GM19238 (cell line): ENCODE data around the gene TENM4.

Experiments used
- DNase-seq: peaks from one replicate; pipeline ENCODE4 v3.0.0; 2011; ENCODE audit warnings: low spot score; ENCODE audit not compliant: insufficient read length

The TENM4 gene

DNA sequence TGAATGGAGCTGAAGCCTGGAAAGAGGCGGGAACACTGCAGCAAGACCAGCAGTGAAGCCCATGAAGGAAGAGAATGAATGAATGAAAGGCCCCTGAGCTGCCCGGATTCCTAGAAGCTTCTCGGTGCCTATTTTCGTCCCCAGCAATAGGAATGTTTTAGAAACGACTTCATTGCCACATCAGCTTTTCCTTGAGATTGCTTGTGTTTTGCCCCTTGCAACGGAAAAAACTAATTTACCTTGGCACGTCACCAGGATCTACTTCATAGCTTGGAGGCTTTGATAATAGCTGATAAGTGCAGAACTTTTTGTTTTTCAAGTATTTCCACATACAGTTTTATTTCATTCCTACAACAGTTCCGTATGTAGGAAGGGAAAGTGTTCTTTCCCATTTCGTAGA lies 617.2 kb downstream of the TENM4 start:
- no peak for DNase-seq

DNA sequence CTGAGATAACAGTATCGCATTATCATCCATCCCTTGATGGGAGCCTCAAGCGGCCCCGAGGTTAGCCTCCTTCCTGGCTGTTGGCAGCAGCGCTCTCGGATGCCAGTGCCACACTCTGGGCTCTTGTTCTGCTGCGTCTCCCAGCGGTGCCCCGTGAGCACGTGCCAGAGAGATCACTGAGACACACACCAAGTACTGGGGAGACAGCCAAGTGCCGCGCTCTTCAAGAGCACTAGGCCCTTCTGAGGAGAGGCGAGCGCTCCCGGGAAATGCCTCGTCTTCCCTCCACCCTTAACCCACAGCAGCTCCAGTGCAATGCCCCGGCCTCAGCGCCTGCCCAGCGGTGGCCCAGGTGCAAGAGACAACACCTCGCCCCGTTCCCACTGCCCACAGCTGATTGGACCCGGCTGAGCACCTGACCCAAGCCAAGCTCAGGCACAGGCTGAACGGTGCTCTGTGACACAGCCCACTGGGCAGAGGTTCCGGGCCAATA lies 617.9 kb downstream of the TENM4 start:
- no peak for DNase-seq

DNA sequence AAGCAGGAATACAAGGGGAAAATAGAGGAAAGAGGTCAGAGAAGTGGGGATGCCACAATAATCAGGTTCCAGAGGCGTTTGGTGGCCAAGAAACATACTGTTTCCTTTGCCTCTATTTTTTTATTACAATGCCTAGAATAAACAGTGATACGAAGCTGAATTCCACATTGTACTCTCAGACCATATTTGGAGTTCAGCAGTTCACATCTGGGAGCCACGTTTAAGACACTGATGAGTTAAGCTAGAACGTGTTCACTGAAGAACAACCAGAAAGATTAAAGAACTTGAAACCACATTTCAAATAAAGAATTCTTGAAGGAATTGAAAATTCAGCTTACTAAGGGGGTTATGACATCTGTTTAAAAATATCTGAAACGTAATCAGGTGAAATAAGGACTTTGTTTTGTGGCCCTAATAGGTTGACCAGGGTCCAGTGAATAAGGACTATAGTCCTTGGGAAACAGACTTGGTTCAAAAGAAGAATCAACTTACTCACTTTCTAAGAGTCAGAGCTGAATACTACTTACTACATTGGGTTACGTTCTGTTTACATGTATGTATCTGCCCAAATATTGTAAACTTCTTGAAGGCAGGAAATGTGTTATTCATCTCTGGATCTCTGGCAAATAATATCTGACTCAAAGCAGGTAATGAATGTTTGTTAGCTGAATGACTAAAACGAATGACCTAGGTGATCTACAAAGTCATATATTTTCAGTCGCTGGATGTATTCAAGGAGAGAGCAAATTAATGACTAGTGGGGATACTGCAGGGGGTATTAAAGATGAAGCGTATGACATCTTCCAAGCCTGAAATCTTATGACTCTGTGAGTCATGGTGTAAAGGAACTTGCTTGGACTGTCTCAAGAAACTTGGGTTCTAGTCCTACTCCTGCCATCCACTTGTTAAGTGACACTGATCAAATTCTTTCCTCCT lies 619.2 kb downstream of the TENM4 start:
- DNase-seq: no peak

DNA sequence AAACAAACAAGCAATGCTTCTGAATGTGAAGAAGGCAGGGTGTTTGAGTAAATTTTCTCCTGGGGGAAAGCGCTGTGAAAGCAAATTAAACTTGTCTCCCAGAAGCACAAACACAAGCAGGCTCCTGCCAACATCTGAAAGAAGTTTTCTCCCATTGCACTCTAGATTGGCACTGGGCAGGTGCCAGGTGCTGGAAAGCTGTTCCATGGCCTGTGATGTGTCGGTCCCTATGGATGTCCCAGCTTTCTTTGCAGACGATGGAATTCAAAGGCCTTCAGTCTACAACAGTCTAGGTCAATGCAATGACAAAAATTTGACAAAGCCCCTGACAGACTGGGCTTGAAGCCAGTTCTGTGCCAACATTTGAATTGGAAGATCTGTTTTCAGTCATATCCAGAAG lies 620.1 kb downstream of the TENM4 start:
- DNase-seq: no peak

DNA sequence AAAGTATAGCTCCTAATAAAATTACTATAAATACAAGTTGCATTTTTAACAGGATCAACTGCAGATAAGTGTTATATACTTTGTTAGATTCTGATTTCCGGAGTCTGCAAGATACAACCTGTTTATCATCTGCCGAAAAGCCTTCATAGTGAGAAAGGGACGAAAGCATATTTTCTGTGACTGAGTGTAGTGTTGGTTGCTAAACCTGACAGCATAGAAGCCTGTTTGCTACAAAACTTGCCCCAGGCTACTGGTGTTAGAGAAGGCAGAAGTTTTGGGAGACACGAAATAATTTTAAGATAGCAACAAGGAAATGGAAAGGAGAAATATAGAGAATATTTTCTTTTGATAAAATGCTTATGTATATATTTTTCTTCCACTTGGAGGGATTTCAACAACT lies 622.6 kb downstream of the TENM4 start:
- DNase-seq: no peak

DNA sequence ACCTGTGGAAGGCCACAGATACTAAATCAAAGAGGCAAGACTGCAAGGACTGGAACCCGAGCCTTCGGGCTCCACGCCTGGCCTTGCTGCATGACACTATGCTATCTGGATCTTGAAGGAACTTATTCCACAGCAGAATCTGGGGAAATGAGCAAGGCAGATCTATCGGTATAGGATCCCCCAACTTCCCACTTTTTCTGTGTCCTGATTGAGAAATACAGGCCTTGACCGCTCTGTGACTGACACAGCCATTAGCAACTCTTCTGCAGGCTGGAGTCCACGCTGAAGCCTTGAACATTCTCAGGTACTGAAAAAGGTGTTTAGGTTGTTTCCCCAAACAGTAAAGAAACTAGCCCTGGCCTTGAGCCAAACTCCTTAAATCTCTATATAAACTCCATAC lies 625.0 kb downstream of the TENM4 start:
- no peak for DNase-seq

DNA sequence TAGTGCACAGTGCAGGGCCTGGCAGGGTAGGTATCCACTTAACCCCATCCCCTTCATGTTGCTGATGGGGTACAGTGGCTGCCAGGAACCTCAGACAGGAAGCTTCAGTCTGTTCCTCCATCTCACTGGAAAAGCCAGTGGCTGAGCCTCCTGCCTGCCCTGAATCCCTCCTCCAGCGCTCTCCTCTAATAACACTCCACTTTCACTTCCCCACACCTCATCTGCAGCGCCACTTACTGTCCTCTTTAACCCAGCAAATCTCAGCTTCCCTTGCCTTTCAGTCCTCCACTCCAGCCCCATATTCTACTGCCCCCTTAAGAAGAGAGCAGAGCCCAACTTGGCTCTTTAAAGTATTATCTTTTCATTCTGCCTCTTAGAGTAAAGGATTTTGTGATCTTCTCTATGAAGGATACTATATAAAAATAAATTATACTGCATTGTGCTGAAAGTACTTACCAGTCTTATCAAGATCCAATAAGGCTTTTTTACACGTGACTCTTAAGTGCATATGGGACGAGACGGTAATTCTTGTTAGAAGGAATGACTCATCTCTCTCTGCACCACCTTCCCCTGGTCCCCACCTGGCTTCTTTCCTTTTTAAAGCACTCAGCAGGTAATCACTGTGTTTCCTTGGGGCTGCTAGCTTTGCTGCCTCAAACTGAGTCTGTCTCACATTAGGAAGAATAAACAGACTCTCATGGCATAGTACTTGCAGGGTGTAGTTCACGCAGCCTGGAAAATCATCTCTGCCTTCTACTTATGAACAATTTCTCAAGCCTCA lies 628.1 kb downstream of the TENM4 start:
- no peak for DNase-seq

DNA sequence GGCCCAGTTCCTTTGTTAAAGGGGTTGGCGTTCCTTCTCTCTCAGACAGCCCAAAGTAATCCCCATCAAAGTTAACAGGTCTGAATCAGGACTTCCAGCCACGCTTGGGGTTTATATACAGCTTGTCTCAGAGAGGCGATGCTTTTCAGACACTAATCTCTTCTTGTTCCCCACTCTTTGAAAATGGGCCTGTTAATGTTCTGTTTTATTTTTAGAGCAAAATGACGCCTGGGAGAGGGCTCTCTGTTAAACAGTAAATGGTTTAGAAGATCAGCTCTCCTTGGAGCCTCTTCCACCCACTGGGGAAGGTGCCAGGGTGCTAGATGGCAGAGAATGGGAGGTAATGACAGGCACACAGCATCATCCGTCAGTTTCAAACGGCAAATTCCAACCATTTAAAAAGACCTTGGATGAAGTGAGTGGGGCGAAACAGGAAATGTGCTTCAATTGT lies 630.2 kb downstream of the TENM4 start:
- no peak for DNase-seq

DNA sequence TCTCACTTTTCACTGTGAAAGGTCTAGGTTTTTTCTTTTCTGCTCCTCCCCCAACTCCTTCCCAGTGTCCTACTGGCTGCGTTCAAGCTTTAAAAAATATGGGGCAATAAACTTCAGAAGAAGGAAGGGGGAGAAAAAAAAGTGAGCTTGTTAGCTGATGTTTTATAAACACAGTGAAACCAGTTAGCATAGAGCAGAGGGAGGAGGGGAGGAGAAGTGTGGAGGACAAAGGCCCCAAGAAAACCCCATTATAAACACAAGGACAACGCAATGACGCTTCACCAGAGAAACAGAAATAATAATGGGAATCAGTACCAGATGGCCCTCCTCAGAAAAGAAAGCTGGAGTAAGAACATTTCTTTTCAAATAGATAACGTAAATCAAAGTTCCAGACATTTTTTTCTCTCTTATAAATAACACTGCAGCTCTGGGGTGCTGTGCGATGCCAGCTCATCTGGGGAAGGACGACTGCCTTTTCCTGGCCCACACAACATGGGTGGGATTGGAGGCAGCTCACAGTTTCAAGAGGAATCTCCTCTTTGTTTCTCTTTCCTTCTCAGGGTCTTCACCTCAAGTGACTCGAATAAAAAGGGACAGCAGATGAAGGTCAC lies 630.8 kb downstream of the TENM4 start:
- no peak for DNase-seq

DNA sequence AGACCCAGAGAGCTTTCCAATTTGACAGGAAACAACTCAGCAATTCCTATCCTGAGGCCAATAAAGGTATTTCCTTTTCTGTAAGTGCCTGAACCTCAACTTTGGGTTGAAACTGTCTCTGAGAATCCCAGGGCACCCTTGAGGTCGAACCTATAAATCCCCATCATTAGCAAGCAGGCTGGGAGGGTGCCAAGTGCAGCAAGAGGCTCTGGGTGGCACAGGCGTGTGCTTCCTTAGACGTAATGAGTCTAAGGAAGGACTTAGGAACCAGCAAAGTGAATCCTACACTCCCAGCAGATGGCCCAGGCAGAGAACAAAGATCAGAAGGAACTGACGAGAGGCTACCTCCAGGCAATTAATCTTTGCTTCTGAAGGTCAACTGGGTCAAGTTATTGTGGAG lies 631.9 kb downstream of the TENM4 start:
- DNase-seq: no peak

DNA sequence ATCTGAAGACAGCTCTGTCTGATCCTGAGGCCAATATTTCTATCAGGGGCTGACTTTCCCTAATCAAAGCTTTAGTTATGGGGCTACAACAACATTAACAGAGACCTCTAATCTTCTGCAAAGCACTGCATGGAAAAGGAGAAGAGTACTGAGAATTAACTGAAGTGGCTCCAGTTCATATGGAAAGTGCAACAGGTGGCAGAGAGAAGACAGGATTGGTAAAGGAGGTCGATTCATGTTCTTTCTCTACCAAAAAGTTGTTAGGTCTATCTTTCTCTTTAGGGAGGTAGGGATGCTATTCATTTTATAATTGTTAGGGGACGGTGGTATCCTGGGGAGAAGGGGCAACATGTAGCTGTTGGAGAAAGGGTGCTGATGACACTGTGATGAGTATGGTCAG lies 633.5 kb downstream of the TENM4 start:
- DNase-seq: no peak

DNA sequence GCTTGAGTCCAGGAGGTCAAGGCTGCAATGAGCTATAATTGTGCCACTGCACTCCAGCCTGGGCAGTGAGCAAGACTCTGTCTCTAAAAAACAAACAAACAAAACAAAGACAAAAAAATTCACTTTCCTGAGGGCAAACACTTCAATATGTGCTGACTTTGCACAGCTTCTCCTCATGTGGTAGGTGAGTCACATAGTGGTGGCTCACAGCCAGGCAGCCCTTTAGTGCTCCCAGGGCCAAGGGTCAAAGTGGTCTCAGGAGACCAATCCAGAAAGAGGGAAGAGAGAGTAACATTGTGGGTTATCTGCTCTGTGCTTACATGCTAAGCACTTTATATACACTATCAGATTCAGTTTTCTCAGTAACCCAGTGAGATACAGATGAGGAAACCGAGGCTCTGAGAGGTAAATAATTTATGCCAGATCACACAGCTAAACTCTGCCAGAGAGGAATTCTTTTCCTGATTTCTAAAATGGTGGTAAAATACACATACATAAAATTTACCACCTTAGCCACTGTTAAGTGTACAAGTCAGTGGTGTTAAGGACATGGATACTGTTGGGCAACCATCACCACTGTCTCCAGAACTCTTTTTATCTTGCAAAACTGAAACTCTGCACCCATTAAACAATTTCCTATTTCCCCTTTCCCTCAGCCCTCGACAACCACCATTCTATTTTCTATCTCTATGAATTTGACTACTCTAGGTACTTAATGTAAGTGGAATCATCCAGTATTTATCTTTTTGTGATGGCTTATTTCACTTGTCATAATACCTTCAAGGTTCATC lies 634.4 kb downstream of the TENM4 start:
- DNase-seq: no peak

DNA sequence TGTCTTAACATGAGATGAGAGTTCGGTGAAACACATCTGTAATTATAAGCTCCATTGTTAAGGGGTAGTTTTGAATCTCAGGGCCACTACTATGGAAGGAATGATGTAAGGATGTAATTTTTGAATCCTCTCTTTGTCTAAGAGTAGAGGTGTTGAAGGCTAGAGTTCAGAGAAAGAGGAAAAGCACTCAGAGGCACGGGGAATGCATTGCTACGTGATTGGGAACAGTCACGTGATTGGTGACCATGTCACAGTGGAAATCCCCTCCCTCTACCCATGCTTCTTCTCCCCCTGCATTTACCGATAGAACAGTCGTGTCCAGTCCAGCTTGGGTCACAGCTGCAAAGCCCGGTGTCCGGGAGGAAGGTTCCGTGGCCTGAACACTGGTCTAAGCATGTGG lies 635.8 kb downstream of the TENM4 start:
- DNase-seq: no peak

DNA sequence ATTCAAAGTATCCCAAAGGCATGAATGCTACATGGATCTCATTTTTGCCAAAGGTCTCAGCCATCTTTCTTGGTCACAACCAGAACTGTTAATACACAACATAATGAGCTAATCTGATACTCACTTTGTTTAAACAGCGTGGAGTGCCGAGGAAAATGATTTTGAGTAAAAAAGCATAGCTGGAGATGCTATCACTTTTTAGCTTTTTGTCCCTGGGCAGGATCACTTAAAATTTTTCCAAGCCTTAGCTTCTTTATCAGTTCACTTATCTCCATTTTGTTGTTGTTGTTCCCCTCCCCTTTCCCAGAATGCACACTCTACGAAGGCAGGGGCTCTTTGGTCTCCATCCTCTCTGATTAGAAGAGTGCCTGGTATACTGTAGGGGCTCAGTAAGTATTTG lies 636.8 kb downstream of the TENM4 start:
- DNase-seq: no peak

DNA sequence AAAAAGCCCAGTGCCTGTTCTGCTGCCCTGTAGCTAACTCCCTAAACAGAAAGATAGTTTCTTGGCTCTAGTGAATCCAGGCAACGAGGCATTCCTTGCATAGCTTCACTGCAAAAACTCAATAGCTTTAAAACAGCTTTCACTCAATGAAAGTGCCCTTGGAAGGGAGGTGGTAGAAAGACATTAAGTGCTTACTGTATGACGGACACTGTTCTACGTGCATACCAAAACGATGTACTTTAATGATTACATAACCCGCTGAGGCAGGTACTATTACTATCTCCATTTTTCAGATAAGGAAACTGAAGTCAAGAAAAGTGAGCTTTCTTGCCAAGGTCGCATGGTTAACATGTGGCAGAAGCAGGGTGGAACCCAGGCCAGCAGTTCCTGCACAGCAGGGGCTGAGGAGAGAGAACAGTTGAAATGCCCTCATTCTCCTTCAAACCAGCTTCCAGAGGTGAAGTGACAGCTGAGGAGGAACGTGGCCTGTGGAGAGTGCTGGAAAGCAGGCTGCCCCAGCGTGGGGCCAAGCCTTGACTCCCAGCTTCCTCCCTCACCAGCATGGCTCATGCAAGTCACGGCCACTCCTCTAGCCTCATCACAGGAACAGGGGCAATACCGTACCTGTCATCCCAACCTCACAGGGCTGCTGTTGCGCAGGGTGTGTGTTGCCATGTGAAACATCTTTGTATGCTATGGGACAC lies 638.6 kb downstream of the TENM4 start:
- no peak for DNase-seq

DNA sequence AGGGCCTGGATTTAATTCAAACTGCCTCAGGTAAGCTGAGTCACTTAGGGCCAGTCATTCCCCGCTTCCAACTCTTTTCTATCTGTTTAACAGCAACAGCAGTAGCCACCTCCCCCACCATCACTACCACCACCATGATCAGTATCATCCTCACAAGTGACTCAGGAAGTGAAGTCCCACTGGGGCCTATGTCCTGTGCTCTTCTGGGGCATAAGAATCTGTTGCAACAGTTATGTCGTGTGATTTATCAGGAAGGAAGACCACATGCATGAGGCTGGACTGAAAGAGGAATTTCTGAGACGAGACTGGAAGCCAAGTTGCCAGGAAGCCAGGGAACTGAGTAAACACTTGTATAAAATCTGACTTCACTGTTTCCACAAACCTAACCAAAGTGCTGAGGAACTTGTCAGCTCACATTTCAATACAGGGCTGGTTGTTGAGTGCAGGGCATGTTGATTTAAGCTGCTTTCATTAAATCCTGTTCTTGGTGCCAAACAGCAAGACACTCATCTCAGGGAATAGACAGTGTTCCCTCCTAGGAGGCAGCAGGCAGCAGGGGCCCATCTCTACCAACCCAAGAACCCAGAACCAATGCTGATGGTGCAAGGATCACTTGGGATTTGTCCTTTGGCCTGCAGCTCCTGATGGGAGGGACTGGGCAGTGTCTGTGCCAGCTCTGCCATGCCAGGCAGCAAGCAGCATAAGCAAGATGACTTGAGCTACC lies 639.5 kb downstream of the TENM4 start:
- DNase-seq: no peak

DNA sequence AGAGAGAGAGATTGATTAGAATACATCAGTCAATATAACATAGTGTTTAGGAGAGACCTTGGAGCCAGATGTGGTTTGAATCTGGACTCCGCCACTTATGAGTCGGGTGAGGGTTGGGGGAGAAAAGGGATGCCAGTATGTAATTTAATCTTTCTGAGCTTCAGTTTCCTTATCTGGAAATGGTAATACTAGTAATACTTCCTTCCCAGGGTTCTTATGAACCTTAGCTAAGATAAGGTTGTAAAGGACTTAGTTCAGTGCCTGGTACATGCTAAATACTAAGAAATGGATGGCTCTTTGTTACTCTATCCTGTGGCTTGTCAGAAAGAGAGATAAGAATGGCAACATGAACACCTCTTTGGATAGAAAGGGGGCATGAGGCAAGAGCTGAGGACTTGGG lies 640.1 kb downstream of the TENM4 start:
- DNase-seq: no peak

DNA sequence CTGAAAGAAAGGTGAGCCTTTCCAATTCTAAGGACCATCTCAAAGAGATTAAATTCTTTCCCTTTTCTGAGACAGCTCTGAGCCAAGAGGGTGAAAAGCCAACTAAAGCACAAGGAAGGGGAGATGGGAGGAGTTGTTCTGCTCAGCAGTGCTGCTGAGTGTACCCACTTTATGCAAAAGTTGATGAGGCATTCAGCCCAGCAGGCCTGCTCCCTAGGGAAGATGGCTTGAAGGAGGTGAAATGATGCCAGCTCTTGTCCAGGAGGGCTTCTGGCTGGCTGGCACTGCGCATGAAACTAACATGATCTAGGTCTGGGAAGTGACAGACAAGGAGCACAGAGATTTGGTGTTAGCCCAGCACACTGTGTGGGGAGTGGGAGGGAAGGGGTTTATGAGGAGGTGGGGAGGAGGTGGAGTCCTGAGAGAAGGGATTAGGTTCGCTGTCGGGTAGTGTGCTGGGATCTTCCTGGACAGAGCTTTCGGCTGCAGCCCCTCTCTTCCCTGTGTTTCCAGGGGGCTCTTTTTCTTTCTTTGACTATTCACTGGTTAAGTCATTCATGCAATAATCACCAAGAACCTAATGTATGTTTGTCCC lies 640.6 kb downstream of the TENM4 start:
- no peak for DNase-seq

DNA sequence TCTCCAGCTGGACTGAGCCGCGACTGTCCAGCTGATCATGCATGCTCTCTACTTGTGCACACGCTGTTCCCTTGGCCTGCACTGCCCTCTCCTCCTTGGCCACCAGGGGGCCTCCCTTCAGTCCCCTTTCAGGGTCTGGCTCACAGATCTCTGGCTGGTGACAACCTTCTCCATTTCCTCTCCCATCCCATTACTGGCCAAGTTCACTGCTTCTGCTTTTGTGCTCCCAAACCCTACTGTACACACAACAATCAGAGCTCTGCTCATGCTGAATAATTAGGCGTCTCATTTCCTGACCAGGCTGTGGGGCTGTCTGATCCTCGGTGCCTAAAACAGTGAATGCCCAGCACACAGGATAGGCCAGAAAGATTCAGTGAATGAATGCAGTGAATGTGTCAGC lies 642.2 kb downstream of the TENM4 start:
- peak; percentile 47 for DNase-seq
